Heart left ventricle (tissue), 16 donors: ENCODE data around the gene PARP6. TPM values are rescaled to one million over a fixed set of nuclear protein-coding genes. Genes with fewer than 3 reads are reported as not detected.

Experiments used
- ATAC-seq, 4 donors: fragments of 200-7000 bp; cut with Tn5 transposase; one replicate each; pipeline ENCODE4 v1.9.1; 2020 to 2022; ENCODE audit warnings: moderate library complexity in 4 of 4, mild to moderate bottlenecking in 3 of 4, moderate number of reproducible peaks in 1 of 4
- DNase-seq, 5 donors: peaks; one replicate each; pipeline ENCODE4 v3.0.0-alpha.2; 2020
- H3K27ac ChIP-seq, 12 donors: fragments of 200-600 bp; sonication (generic) in 4 of 12; one replicate each; pipeline versions ENCODE4 v1.5.0 to v1.8.0; 2016 to 2022; ENCODE audit warnings: mild to moderate bottlenecking in 2 of 12
- H3K27me3 ChIP-seq, 9 donors: fragments of 200-600 bp; sonication (generic) in 2 of 9; one replicate each; pipeline versions ENCODE4 v1.5.1 to v1.8.0; 2016 to 2022; ENCODE audit warnings: mild to moderate bottlenecking in 3 of 9
- H3K36me3 ChIP-seq, 9 donors: fragments of 200-600 bp; sonication (generic) in 2 of 9; one replicate each; pipeline versions ENCODE4 v1.5.0 to v1.8.0; 2018 to 2022; ENCODE audit warnings: mild to moderate bottlenecking in 2 of 9
- H3K4me1 ChIP-seq, 12 donors: fragments of 200-600 bp; sonication (generic) in 4 of 12; one replicate each; pipeline versions ENCODE4 v1.5.0 to v1.8.0; 2016 to 2022; ENCODE audit warnings: mild to moderate bottlenecking in 3 of 12
- H3K4me3 ChIP-seq, 12 donors: fragments of 200-600 bp; sonication (generic) in 4 of 12; one replicate each; pipeline versions ENCODE4 v1.5.0 to v1.8.0; 2017 to 2022; ENCODE audit warnings: mild to moderate bottlenecking in 9 of 12, moderate library complexity in 4 of 12
- H3K9me3 ChIP-seq, 12 donors: fragments of 200-600 bp; sonication (generic) in 4 of 12; one replicate each; pipeline versions ENCODE4 v1.5.0 to v1.8.0; 2016 to 2022; ENCODE audit warnings: mild to moderate bottlenecking in 1 of 12
- CTCF ChIP-seq, 12 donors: fragments of 200-600 bp; sonication (generic) in 4 of 12; IDR thresholded peaks; one replicate each; pipeline versions ENCODE4 v1.5.0 to v1.8.0; 2018 to 2022; ENCODE audit warnings: antibody characterized with exemption in 12 of 12, mild to moderate bottlenecking in 5 of 12
- POLR2A ChIP-seq, 2 donors: fragments of 450-650 bp; IDR thresholded peaks; one replicate each; pipeline ENCODE4 v1.6.1; 2017; ENCODE audit warnings: antibody characterized with exemption in 2 of 2, mild to moderate bottlenecking in 2 of 2, moderate library complexity in 2 of 2
- whole genome bisulfite sequencing, 4 donors: extraction: QIAGEN DNeasy Blood & Tissue Kit in 2 of 4; methylation state at CpG; one replicate each; pipeline versions ENCODE4 v1.1.5 to v1.1.7; 2013 to 2018; 5-methylcytosine and 5-hydroxymethylcytosine counted together
- intact Hi-C, 10 donors: fragments of 100-400 bp; cut with DNase I; formaldehyde crosslinking; loops; one replicate each; pipeline versions ENCODE4 v1.11.1 to v1.14.2; 2022
- polyA plus RNA-seq, 2 donors: library from polyadenylated mRNA; stranded (reverse); fragments of 200-250 nt; gene quantifications; one replicate each; pipeline ENCODE4 v1.2.3, GENCODE V29; 2013
- total RNA-seq, 9 donors: library from RNA; depleted of rRNA in 2 of 9; stranded (reverse); fragments of >200 nt in 2 of 9; fragmentation: NEBNext Ultra II Directional in 3 of 9; extraction: Animal tissue kit (Norgen Biotek cat#: 25700) in 3 of 9; gene quantifications; one replicate each; pipeline versions ENCODE4 v1.1.0 to v1.2.4, GENCODE V29; 2016 to 2023
- donor health status: ischemic (EF 13 %, LVEDD 7.1; RV severe dilation, severe dysfunction).
- donor health status: healthy with polysubstance abuse.
- donor health status: DM: no; HTN: yes; CAD: no.
- donor health status: DM: no; HTN: no; CAD: no.
- donor health status: ischemic (EF 25% LVEDD 6.9; RV normal size, moderate dysfunction).
- donor health status: ischemic (EF 25% LVEDD 5.7; RV mildly dilated, moderate dysfunction).
- donor health status: healthy.
- donor health status: DM: yes; HTN: yes; CAD: no.
- donor health status: ischemic (EF 35%, LVEDD 5.7; RV mildly dilated, moderate dysfunction).
- donor health status: nonischemic (EF 11% LVEDD 7.7; RV severe dilation, severe dysfunction).
- donor health status: DM: yes; HTN: yes; CAD: no.
- donor health status: PGD.
- donor health status: ischemic (EF 29% LVEDD 5.4; RV normal size, mild dysfunction).
- donor health status: nonischemic (EF 23%, LVEDD 6.1; RV moderate dilation, normal function).

Gene PARP6
- total and polyA plus RNA-seq, 11 donors = 25.6 to 52.5 (median 34.5) TPM

DNA sequence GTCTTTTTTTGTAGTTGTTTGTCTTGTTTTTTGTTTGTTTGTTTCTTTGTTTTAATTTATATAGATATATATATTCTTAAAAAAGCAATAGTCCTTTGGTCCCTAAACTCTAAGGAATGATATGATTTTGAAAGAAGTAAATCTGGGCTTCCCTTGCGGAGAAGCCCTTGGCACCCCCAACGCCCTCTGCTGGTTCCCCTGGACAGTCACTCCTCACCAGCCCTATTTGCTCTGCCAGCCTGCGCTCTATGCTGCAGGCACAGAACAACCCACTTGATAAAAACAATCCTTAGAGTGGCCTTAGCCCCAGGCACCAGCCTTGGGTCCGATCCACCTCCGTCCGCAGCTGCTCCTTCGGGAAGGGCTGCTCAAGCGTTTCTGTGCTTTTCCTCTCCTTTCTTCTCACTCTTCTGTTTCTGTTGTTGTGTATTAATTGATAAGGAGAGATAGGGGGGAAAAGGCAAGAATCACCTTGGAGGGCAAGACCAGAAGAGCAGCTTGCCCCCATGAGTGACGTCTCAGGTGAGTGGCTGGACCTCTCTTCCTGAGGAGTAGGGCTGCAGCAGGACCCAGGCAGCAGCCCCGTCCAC lies 13.7 kb upstream of the PARP6 start:
- ATAC-seq = peak in 3 of 4 donors; percentile 56 to 70 (median 66)
- DNase-seq = peak in 4 of 5 donors; percentile 19 to 52 (median 42)
- Histone ChIP-seq H3K9me3 (no peaks in the 10 kb centered on the region), H3K4me1 (no peaks in the 10 kb centered on the region), H3K36me3 (peaks cover 0 to 6% (median 0%) of the 10 kb centered on the region in 9 donors), H3K27ac (no peak overlapping the region), H3K27me3 (no peaks in the 10 kb centered on the region), H3K4me3 (no peak overlapping the region)
- intact Hi-C loops = loop anchor here in 7 of 10 donors (2.0 to 10.0 kb wide), 5 partner anchors 79 to 91 kb away; partner anchors contain the start of gene GRAMD2A (in 4 of the 7)
- TF ChIP-seq POLR2A (IDR thresholded peaks at IDR 0.05) = no peak
- TF ChIP-seq CTCF (IDR thresholded peaks at IDR 0.05) = peak; percentile 32 to 64 (median 48)
- WGBS, 4 donors = 61 to 68% (median 66%) methylated on average over 10 of the region's 10 CpGs

- Histone ChIP-seq H3K9me3 (no peaks in the 10 kb centered on the region), H3K27me3 (no peaks in the 10 kb centered on the region), H3K4me1 (no peaks in the 10 kb centered on the region), H3K4me3 (no peak overlapping the region), H3K36me3 (peaks cover 0 to 6% (median 0%) of the 10 kb centered on the region in 9 donors), H3K27ac (no peak overlapping the region)
- intact Hi-C loops = loop anchor here in 6 of 10 donors (5.0 to 10.0 kb wide), 4 partner anchors 78 to 91 kb away; partner anchors contain the start of gene GRAMD2A (in 4 of the 6)
- WGBS, 4 donors = 55 to 63% (median 61%) methylated on average over 3 of the region's 3 CpGs
- TF ChIP-seq POLR2A (IDR thresholded peaks at IDR 0.05) = no peak
- TF ChIP-seq CTCF (IDR thresholded peaks at IDR 0.05) = no peak
- ATAC-seq (no peak), DNase-seq (no peak)
Measured at GRCh38 chr15:72285402-72285801, 13.0 kb upstream of the PARP6 start.

DNA sequence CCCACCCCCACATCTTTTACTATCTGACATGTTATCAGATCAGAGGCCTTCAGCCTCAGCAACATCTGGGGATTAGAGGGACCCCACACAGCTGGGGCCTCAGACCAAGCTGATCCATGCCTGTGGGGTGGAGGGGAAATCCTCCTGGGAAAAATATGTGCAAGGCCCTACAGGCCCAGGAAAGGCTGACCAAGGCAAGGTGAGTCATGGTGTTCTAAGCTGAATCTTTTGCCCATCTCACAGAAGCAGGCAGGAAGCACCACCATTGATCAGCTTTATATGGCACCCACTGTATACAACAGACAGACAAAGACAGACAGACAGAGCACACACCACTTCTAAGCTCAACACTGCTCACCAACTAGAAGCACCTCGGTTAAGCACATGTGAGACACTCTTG lies 12.4 kb upstream of the PARP6 start:
- no peaks in the 10 kb centered on the region for H3K4me1 ChIP-seq
- DNase-seq (no peak), ATAC-seq (no peak)
- no peaks in the 10 kb centered on the region for H3K27me3 ChIP-seq
- intact Hi-C loops = loop anchor here in 6 of 10 donors (5.0 to 10.0 kb wide), 4 partner anchors 77 to 90 kb away; partner anchors contain the start of gene GRAMD2A (in 4 of the 6)
- no peak overlapping the region for H3K27ac ChIP-seq
- WGBS, 4 donors = 93 to 100% (median 95%) methylated on average over 1 of the region's 1 CpG
- H3K4me3 ChIP-seq = no peak overlapping the region
- no peaks in the 10 kb centered on the region for H3K9me3 ChIP-seq
- TF ChIP-seq POLR2A (IDR thresholded peaks at IDR 0.05) (no peak), CTCF (IDR thresholded peaks at IDR 0.05) (no peak)
- peaks cover 0 to 6% (median 0%) of the 10 kb centered on the region in 9 donors for H3K36me3 ChIP-seq

DNA sequence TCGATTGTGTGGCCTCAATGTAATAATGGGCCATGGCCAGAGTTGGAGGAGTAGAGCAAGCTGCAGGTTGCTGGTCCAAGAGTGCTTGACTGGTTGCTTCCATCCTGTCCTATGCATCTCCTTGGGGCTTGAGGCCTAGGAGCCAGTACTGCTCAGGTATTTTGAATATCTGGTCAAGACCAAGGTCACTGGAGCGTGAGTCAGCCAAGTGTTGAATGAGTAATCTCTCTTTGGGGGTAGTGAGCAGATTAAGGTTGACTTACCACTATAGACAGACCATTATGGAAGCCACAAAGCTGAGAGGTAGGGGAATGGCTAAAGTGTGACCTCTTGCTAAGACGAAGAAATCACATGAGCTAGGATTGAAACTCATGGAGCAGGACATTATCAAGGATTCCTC lies 9.4 kb upstream of the PARP6 start:
- Histone ChIP-seq H3K27me3 (no peaks in the 10 kb centered on the region), H3K4me3 (no peak overlapping the region), H3K27ac (no peak overlapping the region), H3K36me3 (no peaks in the 10 kb centered on the region), H3K4me1 (no peaks in the 10 kb centered on the region), H3K9me3 (no peaks in the 10 kb centered on the region)
- ATAC-seq (no peak), DNase-seq (no peak)
- 75 to 92% (median 84%) methylated on average over 3 of the region's 3 CpGs for WGBS, 4 donors
- intact Hi-C loops = loop anchor here in 1 of 10 donors (10.0 kb wide), 1 partner anchor 87 kb away; the partner anchor contains the start of gene GRAMD2A
- TF ChIP-seq POLR2A (IDR thresholded peaks at IDR 0.05) = no peak
- no peak for TF ChIP-seq CTCF (IDR thresholded peaks at IDR 0.05)
